ENCODE measurements around the gene TSPAN32.
"Not testable (repeated sequence)": the region's sequence is repeated elsewhere in the genome, so short reads cannot be mapped to it uniquely, and the experiment has no call there.

Gene TSPAN32

GRCh38 chr11:2342981-2343380 lies 41.2 kb downstream of the TSPAN32 start:
- peak; percentile 16 for DNase-seq (ENCODE audit: low read depth)

- DNase-seq (ENCODE audit: low read depth), result no peak
Measured at GRCh38 chr11:2343502-2343901, 41.7 kb downstream of the TSPAN32 start.

- no peak for DNase-seq (ENCODE audit: low read depth)
Measured at GRCh38 chr11:2345050-2345449, 43.2 kb downstream of the TSPAN32 start.

DNA sequence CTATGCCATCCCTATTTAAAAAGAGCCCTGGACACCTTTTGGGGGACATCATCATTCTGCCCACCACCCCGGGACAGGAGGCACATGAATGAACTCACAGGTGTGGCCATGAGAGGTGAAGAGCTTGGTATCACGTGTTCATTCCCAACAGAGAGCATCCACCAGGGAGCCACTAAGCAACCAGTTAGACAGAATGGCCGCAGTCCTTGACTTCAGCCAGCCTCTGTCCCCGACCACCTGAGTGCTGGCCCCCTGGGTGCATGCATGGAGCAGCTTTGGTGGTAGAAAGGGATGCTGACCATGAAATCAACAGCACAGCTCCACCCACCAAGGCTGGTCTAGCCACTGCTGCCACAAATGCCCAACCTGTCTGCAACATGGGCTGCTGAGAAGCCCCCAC lies 44.2 kb downstream of the TSPAN32 start:
- DNase-seq (ENCODE audit: low read depth), result no peak

DNA sequence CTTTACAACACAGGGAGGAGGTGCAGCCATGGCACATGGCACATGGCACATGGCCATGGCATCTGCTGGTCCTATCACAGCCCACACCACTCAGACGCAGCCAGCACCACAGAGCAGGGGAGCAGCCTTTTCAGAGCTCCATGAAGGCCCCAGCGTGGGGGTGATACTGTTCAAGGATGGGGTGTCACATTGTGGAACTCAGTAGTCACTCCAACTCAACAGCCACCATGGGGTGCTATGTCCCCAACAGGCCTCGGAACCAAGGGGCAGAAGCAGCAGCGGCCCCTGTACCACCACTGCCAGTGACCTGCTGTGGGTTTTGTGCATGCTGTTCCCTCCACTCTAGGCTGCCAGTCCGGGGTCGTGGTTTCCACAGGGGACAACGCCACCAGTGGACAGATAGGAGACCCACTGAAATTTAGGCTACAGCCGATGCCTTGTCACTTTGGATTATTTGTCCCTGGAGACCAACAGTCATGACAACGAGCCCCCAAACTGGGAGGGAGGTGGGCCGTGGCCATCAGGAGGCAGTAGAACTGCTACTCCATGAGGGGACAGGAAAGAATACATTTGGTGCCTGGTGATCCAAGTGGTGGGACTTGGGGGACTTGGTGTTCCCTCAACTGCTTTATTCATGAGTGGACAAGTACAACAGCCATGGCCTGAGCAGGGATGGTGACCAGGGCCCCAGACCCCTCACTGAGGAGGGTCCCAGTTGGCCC lies 44.9 kb downstream of the TSPAN32 start:
- DNase-seq (ENCODE audit: low read depth), result no peak

DNA sequence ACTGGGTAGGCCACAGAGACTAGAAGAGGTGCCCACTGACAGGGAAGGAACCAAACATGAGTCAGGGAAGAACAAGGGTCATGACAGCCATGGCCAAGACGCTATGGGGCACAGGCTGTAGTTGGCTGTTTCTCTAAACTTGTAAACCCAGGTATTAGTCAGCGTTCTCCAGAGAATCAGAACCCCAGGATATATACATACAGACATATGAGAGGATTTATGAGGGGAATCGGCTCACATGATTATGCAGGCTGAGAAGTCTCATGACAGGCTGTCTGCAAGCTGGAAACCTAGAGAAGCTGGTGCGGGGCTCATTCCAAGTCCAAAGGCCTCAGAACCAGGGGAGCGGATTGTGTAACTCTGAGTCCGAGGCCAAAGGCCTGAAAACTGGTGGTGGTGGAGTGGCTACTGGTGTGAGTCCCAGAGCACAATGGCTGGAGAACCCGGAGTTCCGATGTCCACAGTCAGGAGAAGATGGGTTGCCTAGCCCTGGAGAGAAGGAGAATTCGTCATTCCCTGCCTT lies 45.6 kb downstream of the TSPAN32 start:
- DNase-seq (ENCODE audit: low read depth), result no peak

DNA sequence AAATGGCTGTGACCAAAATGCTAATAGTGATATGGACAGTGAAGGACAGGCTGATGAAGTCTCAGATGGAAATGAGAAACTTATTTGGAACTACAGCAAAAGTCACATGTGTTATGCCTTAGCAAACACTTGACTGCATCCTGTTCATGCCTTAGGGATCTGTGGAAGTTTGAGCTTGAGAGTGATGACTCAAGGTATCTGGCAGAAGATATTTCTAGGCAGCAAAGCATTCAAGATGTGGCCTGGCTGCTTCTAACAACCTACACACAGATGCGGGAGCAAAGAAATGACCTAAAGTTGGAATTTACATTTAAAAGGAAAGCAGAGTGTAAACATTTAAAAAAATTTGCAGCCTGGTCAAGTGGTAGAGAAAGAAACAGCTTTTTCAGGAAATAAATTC lies 47.2 kb downstream of the TSPAN32 start:
- DNase-seq (ENCODE audit: low read depth), result peak; percentile 27

- no peak for DNase-seq (ENCODE audit: low read depth)
Measured at GRCh38 chr11:2351701-2352100, 49.9 kb downstream of the TSPAN32 start.

DNA sequence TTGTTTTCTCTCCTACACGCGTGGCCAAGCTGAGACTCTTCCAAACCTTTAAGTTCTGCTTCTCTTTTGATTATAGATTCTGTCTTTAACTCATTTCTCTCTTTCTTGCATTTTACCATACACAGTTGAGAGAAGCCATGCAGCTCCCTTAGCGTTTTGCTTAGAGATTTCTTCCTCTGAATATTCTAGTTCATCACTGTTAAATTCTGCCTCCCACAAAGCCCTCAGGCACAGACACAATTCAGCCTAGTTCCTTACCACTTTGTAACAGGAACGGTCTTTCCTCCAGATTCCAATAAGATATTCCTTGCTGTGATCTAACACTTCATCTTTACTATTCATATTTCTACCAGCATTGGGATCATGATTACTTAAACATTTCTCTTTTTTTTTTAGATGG lies 50.6 kb downstream of the TSPAN32 start:
- DNase-seq (ENCODE audit: low read depth), result no peak

- DNase-seq (ENCODE audit: low read depth), result peak; percentile 43
Measured at GRCh38 chr11:2355000-2355644, 53.3 kb downstream of the TSPAN32 start.

DNA sequence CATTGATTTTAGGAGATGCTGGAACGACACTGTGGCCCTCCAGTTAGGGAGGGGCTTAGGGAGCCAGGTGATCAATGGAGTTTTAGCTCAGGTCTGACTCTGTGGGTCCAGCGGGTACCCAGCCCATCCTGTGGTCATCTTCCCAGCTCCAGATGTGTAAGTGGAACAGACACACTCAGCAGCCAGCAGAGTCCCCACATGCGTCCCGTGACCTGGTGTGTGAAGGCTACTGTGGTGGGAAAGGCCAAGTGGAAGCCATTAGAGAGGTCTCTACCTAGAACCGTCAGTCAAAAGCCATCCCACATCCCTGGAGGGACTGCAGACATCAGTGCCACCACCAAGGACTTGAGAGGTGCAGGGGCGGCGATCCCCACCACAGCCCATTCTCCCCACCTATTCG lies 55.4 kb downstream of the TSPAN32 start:
- no peak for DNase-seq (ENCODE audit: low read depth)

DNA sequence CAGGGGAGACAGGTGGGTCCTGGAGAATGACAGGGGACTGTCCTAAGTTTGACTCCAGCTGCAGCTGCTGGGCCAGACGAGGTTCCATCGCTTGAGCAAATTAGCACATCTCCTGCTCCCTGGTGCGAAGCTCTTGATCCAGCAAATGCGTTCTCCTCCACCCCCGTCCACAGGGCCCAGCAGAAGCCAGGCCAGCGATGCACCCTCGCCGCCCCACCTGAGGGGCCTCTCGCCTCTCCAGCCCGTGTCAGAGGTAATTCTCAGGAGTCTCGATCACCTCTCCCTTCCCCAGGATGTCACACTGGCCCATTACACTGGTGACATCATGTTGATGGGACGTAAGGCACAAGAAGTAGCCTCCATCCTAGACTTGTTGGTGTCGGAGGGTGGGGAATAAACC lies 55.8 kb downstream of the TSPAN32 start:
- DNase-seq (ENCODE audit: low read depth), result not testable (repeated sequence)

- DNase-seq (ENCODE audit: low read depth), result no peak
Measured at GRCh38 chr11:2358754-2359442, 57.1 kb downstream of the TSPAN32 start.

DNA sequence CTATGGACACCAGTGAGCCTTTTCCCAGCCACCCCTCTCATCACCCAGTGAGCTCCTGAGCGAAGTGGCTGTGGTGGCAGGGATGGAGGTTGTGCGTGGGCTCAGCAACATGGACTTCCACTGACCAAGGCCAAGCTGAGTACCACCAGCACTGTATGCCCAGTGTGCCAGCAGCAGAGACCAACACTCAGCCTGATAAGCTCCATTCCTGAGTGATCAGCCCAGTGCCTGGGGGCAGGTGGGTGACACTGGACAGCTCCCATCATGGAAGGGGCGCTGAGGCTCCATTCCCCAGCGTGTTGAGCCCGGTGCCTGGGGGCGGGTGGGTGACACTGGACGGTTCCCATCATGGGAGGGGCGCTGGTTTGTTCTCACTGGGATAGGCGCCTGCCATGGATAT lies 57.7 kb downstream of the TSPAN32 start:
- no peak for DNase-seq (ENCODE audit: low read depth)

DNA sequence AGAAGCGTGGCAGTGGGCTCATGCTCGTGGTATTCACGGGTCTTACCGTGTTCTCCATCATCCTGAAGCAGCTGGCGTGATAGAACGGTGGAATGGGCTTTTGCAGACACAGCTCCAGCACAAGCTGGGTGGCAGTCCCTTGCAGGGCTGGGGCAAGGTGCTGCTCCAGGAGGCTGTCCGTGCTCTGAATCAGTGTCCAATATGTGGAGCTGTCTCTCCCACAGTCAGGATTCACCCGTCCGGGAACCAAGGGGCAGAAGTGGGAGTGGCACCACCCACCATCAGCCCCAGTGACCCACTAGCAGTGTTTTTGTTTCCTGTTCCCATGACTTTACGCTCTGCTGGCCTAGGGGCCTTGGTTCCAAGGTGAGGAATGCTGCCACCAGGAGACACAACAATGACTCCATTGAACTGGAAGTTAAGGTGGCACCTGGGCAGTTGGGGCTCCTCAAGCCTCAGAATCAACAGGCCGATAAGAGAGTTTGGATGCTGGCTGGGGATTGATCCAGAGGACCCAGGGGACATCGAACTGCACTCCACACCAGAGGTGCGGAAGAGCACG lies 58.3 kb downstream of the TSPAN32 start:
- no peak for DNase-seq (ENCODE audit: low read depth)

GRCh38 chr11:2361565-2361964 lies 59.8 kb downstream of the TSPAN32 start:
- no peak for DNase-seq (ENCODE audit: low read depth)

GRCh38 chr11:2362414-2362813 lies 60.6 kb downstream of the TSPAN32 start:
- no peak for DNase-seq (ENCODE audit: low read depth)

GRCh38 chr11:2363130-2363529 lies 61.3 kb downstream of the TSPAN32 start:
- DNase-seq (ENCODE audit: low read depth), result no peak

GRCh38 chr11:2363577-2364370 lies 62.0 kb downstream of the TSPAN32 start:
- no peak for DNase-seq (ENCODE audit: low read depth)

DNA sequence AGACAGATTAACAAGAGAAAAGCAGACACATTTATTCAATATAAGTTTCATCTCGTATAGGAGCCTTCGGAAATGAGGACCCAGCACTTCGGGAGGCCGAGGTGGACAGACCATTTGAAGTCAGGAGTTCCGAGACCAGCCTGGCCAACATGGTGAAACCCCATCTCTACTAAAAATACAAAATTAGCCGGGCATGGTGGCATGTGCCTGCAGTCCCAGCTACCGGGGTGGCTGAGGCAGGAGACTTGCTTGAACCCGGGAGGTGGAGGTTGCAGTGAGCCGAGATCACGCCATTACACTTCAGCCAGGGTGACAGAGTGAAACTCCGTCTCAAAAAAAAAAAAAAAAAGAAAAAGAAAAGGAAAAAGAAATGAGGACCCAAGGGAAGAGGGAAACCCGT lies 62.6 kb downstream of the TSPAN32 start:
- not testable (repeated sequence) for DNase-seq (ENCODE audit: low read depth)

DNA sequence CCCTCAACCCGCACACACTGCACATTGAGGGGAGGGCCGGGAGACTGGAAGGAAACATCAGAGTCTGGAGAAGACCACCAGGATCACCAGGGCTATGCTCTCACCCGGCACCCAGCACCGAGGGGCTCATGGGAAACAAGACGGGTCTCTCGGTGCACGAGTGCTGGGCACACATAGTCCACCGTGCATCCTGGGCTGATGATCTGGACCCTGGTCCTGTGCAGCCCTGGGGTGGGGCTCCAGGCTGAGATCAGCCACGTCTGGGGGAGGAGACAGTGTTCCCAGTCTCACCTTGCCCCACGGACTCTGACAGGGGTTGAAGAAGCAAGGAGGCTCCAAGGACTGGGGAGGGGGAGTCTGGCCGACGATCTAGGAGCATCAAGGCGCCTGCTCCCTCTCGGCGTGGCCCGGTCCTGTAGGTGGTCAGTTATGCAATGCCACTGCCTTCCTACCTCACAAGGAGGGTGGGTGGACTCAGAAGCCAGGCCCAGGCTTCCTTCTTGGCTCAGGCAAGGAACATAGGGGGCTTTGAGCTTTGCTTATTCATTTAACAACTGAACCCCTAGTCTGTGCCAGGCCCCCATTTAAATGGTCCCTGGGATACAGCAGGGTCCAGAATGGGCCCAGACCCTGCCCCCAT lies 63.9 kb downstream of the TSPAN32 start:
- no peak for DNase-seq (ENCODE audit: low read depth)

All from amniotic epithelial cell (primary cell).